Muscle of leg (tissue), 11 donors: ENCODE data around the gene DHTKD1. TPM values are rescaled to one million over a fixed set of nuclear protein-coding genes. Genes with fewer than 3 reads are reported as not detected.

Source experiments
- DNase-seq: peaks from one replicate; pipeline ENCODE4 v3.0.0; 2013
- H3K27ac ChIP-seq: one replicate; pipeline ENCODE4 v1.5.1; 2013; ENCODE audit warnings: mild to moderate bottlenecking, low read length, control low read depth
- H3K27me3 ChIP-seq: one replicate; pipeline ENCODE4 v1.6.1; 2013; ENCODE audit warnings: low read length; ENCODE audit not compliant: control insufficient read depth, insufficient read depth
- H3K36me3 ChIP-seq: one replicate; pipeline ENCODE4 v1.6.1; 2013; ENCODE audit warnings: low read length; ENCODE audit not compliant: control insufficient read depth, insufficient read depth
- H3K4me1 ChIP-seq: one replicate; pipeline ENCODE4 v1.6.1; 2013; ENCODE audit warnings: low read length; ENCODE audit not compliant: control insufficient read depth, insufficient read depth
- H3K4me3 ChIP-seq: one replicate; pipeline ENCODE4 v1.5.1; 2013; ENCODE audit warnings: low read length, control low read depth
- H3K9me3 ChIP-seq: replicated peaks from 2 replicates; pipeline ENCODE4 v1.6.1; 2013; ENCODE audit warnings: low read depth, low read length; ENCODE audit not compliant: control insufficient read depth
- WGBS: methylation state at CpG from one replicate; pipeline ENCODE4 v1.1.5; 2013; ENCODE audit warnings: missing lambda C conversion rate; ENCODE audit not compliant: insufficient coverage; 5-methylcytosine and 5-hydroxymethylcytosine counted together
- polyA plus RNA-seq, 8 donors: library from polyadenylated mRNA; unstranded; fragments of 120-200 nt; gene quantifications; one replicate each; pipeline versions ENCODE4 v1.2.1 to v1.2.3, GENCODE V29; 2013; ENCODE audit warnings: inconsistent platforms in 1 of 8, low replicate concordance in 1 of 8; ENCODE audit not compliant: insufficient read length in 8 of 8, insufficient read depth in 1 of 8
- total RNA-seq: library from RNA; stranded (reverse); fragments of 120-200 nt; gene quantifications from one replicate; pipeline ENCODE4 v1.2.4, GENCODE V29; 2013

The DHTKD1 gene
- total and polyA plus RNA-seq, 9 donors, result 9.0 to 14.9 (median 10.3) TPM

DNA sequence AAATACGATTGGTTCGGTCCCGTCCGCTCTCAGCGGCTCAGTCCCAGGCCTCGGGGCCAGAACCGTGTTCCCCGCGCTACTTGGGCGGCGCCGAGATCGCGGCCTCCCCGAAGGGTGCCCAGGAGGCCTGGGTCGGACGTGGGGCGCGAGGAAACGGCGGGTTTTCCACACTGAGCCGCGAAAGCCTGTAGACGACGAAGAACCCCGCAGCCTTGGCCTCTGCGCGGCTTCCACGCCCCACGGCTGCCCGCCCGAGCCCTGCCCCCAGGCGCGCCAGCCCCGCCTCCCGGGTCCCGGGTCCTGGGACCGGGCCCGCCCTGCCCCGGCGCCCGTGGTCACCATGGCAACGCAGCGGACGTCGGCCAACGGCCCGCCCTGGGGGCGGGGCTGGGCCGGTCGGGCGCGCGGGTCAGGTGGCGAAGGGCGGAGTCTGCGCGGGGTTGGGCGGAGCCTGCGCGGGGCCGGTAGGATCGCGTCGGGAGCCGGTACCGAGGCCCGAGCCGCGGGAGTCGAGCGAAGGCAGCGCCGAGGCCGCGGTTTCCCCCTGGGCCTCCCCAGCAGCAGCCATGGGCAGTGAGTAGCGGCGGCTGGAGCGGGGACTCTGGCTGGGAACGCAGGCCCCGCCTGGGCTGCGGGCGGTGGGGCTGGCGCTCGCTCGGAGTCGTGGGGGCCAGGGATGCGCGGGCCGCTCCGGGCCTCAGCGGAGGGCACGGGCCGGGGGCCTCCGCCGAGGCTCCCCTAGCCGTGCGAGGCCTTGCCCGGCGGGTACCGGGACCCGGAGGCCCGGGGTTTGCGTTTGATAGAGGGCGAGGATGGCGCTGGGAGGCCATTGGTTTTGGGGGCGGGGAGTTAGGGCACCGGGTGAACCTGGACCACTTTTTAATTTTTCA lies 60.7 kb downstream of the DHTKD1 start, which contains the start of gene SEC61A2:
Gene SEC61A2, plus strand, starts transcription at position 456 of the 890 bp plus-strand sequence. Its CDS starts 111 bp downstream, at position 567.
- H3K4me1 ChIP-seq, result peaks cover 4% of the 10 kb centered on the region

DNA sequence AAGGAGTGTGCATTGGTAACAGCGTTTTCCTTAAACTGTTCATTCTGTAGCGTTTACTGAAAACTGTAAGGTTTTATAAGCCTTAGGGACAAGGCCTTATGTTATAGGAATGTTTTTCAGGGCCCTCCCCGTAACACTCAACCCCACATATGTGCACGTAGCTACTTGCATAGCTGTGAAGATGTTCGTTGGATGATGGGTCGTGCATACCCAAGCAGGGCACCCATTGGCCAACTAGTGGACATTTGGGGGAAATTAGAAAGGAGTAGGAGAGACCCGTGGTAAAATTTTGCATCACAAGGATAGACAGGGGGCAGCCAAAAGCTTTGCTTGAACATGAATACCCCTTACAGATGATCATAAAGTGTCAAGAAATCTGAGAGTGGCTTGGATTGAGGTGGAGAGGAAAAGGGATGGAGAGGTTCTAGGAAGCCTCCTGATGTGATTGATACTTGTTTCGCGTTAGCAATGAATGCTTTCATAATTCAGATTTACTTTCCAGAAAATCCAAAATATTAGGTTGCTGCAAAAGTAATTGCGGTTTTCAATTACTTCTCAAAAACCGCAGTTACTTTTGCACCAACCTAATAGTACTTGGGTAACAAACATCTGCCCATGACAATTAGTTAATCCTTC lies 61.6 kb downstream of the DHTKD1 start:
- Histone ChIP-seq H3K27me3 (no peaks in the 10 kb centered on the region), H3K4me1 (peaks cover 4% of the 10 kb centered on the region), H3K4me3 (peak overlapping the region; percentile 69), H3K36me3 (peaks cover 5% of the 10 kb centered on the region), H3K27ac (peak overlapping the region; percentile 57), H3K9me3 (no peaks in the 10 kb centered on the region)
- 25% methylated on average over 5 of the region's 11 CpGs for WGBS
- peak; percentile 72 for DNase-seq

More for the DNA sequence above, 60.7 kb downstream of the DHTKD1 start, which contains the start of gene SEC61A2:
- WGBS, result under 1% methylated on average over 107 of the region's 108 CpGs
- Histone ChIP-seq H3K27me3 (no peaks in the 10 kb centered on the region), H3K36me3 (peaks cover 4% of the 10 kb centered on the region), H3K27ac (peak within 1 kb of the TSS; percentile 75), H3K9me3 (no peaks in the 10 kb centered on the region), H3K4me3 (peak within 1 kb of the TSS; percentile 69)
- peak; percentile 96 for DNase-seq

GRCh38 chr10:12135631-12136030 lies 66.9 kb downstream of the DHTKD1 start:
- no peak for DNase-seq
- WGBS, result no CpG with 5 or more reads among the region's 3 CpGs
- H3K9me3 ChIP-seq, result no peaks in the 10 kb centered on the region
- no peak overlapping the region for H3K27ac ChIP-seq
- no peaks in the 10 kb centered on the region for H3K4me1 ChIP-seq
- H3K36me3 ChIP-seq, result peaks cover 28% of the 10 kb centered on the region
- H3K4me3 ChIP-seq, result no peak overlapping the region
- H3K27me3 ChIP-seq, result no peaks in the 10 kb centered on the region

DNA sequence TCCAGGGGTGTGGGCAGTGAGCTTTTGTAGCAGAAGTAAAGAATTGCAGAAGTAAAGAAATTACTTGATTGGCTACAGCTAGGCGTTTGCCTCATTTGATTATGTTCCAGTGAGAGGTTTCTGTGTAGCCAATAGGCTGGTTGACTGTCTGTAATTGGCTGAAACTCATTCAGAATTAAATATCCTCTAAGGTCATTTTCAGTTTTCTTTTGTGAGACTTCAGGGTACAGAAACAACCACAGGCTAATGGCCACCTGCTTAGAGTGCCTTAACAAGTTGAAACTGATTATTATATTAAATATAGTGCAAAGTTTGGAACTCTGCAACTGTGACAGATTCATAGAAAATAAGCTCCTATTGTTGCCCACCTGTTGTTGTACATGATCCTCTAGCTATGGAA lies 71.3 kb downstream of the DHTKD1 start:
- Histone ChIP-seq H3K27me3 (no peaks in the 10 kb centered on the region), H3K9me3 (no peaks in the 10 kb centered on the region), H3K4me1 (no peaks in the 10 kb centered on the region), H3K4me3 (no peak overlapping the region), H3K27ac (no peak overlapping the region), H3K36me3 (peaks cover 44% of the 10 kb centered on the region)
- WGBS, result no CpG with 5 or more reads among the region's 1 CpG
- no peak for DNase-seq

DNA sequence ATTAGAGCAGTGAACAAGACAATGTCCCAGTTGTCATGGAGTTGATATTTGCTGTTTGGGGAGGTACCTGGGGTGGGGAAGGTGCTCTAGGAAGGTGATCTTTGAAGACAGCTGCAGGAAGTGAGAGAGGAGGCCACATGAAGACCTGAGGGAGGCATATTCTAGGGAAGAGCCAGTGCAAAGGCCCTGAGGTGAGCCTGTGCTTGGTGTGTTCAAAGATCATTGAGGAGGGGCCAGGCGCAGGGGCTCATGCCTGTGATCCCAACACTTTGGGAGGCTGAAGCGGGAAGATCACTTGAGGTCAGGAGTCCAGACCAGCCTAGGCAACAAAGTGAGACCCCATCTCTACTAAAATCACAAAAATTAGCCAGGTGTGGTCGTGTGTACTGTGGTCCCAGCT lies 75.8 kb downstream of the DHTKD1 start:
- Histone ChIP-seq H3K4me3 (no peak overlapping the region), H3K36me3 (peaks cover 30% of the 10 kb centered on the region), H3K27ac (no peak overlapping the region), H3K27me3 (no peaks in the 10 kb centered on the region), H3K4me1 (no peaks in the 10 kb centered on the region), H3K9me3 (no peaks in the 10 kb centered on the region)
- DNase-seq, result no peak
- 100% methylated on average over 3 of the region's 3 CpGs for WGBS

GRCh38 chr10:12150163-12150562 lies 81.4 kb downstream of the DHTKD1 start:
- H3K36me3 ChIP-seq, result peaks cover 15% of the 10 kb centered on the region
- H3K27ac ChIP-seq, result no peak overlapping the region
- H3K4me1 ChIP-seq, result no peaks in the 10 kb centered on the region
- WGBS, result 75% methylated on average over 2 of the region's 4 CpGs
- DNase-seq, result no peak
- H3K27me3 ChIP-seq, result no peaks in the 10 kb centered on the region
- H3K4me3 ChIP-seq, result no peak overlapping the region
- no peaks in the 10 kb centered on the region for H3K9me3 ChIP-seq

- Histone ChIP-seq H3K9me3 (no peaks in the 10 kb centered on the region), H3K4me1 (no peaks in the 10 kb centered on the region), H3K27ac (no peak overlapping the region), H3K4me3 (no peak overlapping the region), H3K36me3 (peaks cover 28% of the 10 kb centered on the region), H3K27me3 (no peaks in the 10 kb centered on the region)
- DNase-seq, result no peak
- WGBS, result 64% methylated on average over 3 of the region's 6 CpGs
These were observed 85.8 kb downstream of the DHTKD1 start for GRCh38 chr10:12154516-12154915.

GRCh38 chr10:12156367-12157123 lies 87.8 kb downstream of the DHTKD1 start:
- no peak for DNase-seq
- no peak overlapping the region for H3K4me3 ChIP-seq
- H3K9me3 ChIP-seq, result no peaks in the 10 kb centered on the region
- 86% methylated on average over 1 of the region's 14 CpGs for WGBS
- peaks cover 30% of the 10 kb centered on the region for H3K36me3 ChIP-seq
- no peak overlapping the region for H3K27ac ChIP-seq
- no peaks in the 10 kb centered on the region for H3K27me3 ChIP-seq
- no peaks in the 10 kb centered on the region for H3K4me1 ChIP-seq

- DNase-seq, result no peak
- H3K36me3 ChIP-seq, result peaks cover 41% of the 10 kb centered on the region
- H3K4me3 ChIP-seq, result no peak overlapping the region
- H3K4me1 ChIP-seq, result no peaks in the 10 kb centered on the region
- H3K9me3 ChIP-seq, result no peaks in the 10 kb centered on the region
- H3K27me3 ChIP-seq, result no peaks in the 10 kb centered on the region
- H3K27ac ChIP-seq, result no peak overlapping the region
- no CpG with 5 or more reads among the region's 3 CpGs for WGBS
These were observed 89.4 kb downstream of the DHTKD1 start for GRCh38 chr10:12158111-12158510.

DNA sequence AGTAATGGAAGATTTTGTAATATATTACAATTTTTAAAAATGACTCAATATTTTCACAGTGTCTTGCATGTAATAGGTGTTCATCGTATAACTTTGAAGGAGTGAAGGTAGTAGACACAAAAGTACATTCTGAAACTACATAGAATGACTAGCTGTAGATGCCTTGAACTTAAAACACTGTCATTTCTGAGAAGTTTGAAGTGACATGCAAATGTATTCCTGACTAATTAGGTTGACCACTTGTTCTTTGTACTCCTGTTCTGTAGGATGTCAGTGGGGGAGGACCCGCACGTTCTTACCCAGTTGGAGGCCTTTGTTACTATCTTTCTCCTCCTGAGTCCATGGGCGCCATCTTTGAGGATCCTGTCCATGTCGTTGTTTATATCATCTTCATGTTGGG lies 91.9 kb downstream of the DHTKD1 start:
- H3K27ac ChIP-seq, result no peak overlapping the region
- H3K4me3 ChIP-seq, result no peak overlapping the region
- H3K9me3 ChIP-seq, result no peaks in the 10 kb centered on the region
- H3K27me3 ChIP-seq, result no peaks in the 10 kb centered on the region
- H3K4me1 ChIP-seq, result no peaks in the 10 kb centered on the region
- H3K36me3 ChIP-seq, result peaks cover 50% of the 10 kb centered on the region
- no peak for DNase-seq
- no CpG with 5 or more reads among the region's 5 CpGs for WGBS
